SK-N-SH treated with all-trans-retinoic acid at 6 μM for 48 hours (cell line): ENCODE data around the gene TEX2.

Experiments used
- ESRRG ChIP-seq: fragments of 250-450 bp; sonication (Bioruptor Pico); IDR thresholded peaks from 2 replicates; pipeline ENCODE4 v1.6.1; 2021; ENCODE audit warnings: mild to moderate bottlenecking
- POU6F1 ChIP-seq: fragments of 250-450 bp; sonication (Bioruptor Pico); IDR thresholded peaks from 2 replicates; pipeline ENCODE4 v1.8.0; 2021; ENCODE audit warnings: low read depth, mild to moderate bottlenecking, moderate library complexity, borderline replicate concordance
- SNAI2 ChIP-seq: fragments of 250-450 bp; sonication (Bioruptor Pico); IDR thresholded peaks from 2 replicates; pipeline ENCODE4 v1.5.0; 2020; ENCODE audit warnings: mild to moderate bottlenecking, moderate library complexity
- ZFP3 ChIP-seq: fragments of 250-450 bp; sonication (Bioruptor Pico); IDR thresholded peaks from 2 replicates; pipeline ENCODE4 v1.5.0; 2020; ENCODE audit warnings: mild to moderate bottlenecking, moderate library complexity
- ZFP30 ChIP-seq: fragments of 450-650 bp; formaldehyde crosslinking; IDR thresholded peaks from 2 replicates; pipeline ENCODE4 v1.5.0; 2022; ENCODE audit warnings: mild to moderate bottlenecking, moderate library complexity

DNA sequence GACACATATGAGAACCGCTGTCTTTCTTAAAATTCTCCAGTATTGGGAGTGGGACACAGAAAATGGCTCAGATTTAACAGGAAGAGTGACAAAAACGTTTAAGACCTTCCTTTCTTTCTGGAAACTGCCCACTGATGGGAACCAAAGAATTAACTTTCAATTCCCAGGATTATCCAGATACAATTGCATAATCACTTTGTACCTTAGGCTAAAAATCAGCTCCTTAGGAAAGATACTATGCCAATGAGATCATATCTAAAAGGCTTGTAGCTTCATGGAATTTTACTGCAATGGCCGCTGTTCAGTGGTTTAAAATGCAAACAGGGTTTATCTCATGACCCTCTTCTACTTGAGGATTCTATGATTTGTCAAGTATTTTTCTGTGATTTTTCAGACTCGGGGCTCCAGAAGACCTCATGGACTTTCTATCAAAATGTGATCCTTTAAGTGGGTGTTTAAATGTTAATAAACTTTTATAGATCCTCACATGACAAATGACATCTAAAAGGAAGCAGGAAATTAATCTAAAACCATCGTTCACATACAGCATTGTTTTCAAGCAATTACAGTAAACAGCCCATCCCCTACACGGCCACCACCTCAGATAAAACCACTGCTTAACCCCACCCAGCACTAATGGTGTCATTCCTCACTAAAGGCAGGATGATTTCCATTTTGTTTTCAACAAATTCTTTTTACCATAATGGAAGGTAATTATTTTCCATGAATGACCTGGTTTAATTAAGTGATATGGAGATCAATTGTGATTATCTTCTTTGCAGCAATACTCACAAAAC, 101.5 kb downstream of the TEX2 start:
- no peak for TF ChIP-seq POU6F1 (CRISPR knock-in tag)
- no peak for TF ChIP-seq SNAI2 (CRISPR knock-in tag)
- TF ChIP-seq ESRRG (CRISPR knock-in tag) = no peak
- TF ChIP-seq ZFP30 = no peak
- no peak for TF ChIP-seq ZFP3 (CRISPR knock-in tag)
